PC-9 (cell line): ENCODE data around the gene UBA1. TPM values are rescaled to one million over a fixed set of nuclear protein-coding genes. Genes with fewer than 3 reads are reported as not detected.
"Not testable (repeated sequence)": the region's sequence is repeated elsewhere in the genome, so short reads cannot be mapped to it uniquely, and the experiment has no call there.

Experiments
- BruUV-seq: library from RNA; stranded (reverse); fragments of 400-500 nt; replicated peaks from 2 replicates; lab custom pipeline; 2021; lab: Mats Ljungman, UMichigan
- CTCF ChIA-PET: fragments of 300-600 bp; sonication (Branson Sonifier 250); formaldehyde crosslinking; loops from one replicate; lab custom pipeline; 2022; ENCODE audit warnings: antibody characterized with exemption; lab: Charles Lee
- POLR2A ChIA-PET: fragments of 300-600 bp; sonication (Branson Sonifier 250); formaldehyde crosslinking; loops from one replicate; lab custom pipeline; 2022; ENCODE audit warnings: antibody characterized with exemption; ENCODE audit not compliant: unreplicated experiment; lab: Charles Lee
- DNase-seq, 2 experiments: peaks; one replicate each; pipeline versions ENCODE4 v3.0.0 to v3.0.0-alpha.2; 2015 to 2022; ENCODE audit warnings: mixed read lengths in 1 of 2
- H2AFZ ChIP-seq: fragments of 200-600 bp; sonication (generic); 2 replicates; pipeline ENCODE4 v1.8.1; 2017; ENCODE audit warnings: antibody characterized with exemption
- H3F3A ChIP-seq: fragments of 200-600 bp; sonication (generic); 2 replicates; pipeline ENCODE4 v1.8.1; 2017; ENCODE audit warnings: antibody characterized with exemption, mild to moderate bottlenecking, low read depth; ENCODE audit not compliant: insufficient read depth
- H3K27ac ChIP-seq: fragments of 200-600 bp; sonication (generic); 2 replicates; pipeline ENCODE4 v1.6.1; 2016; ENCODE audit warnings: mixed run types
- H3K27me3 ChIP-seq: fragments of 200-600 bp; sonication (generic); 2 replicates; pipeline ENCODE4 v1.6.1; 2016; ENCODE audit warnings: low read depth, mixed run types; ENCODE audit not compliant: insufficient read depth
- H3K36me3 ChIP-seq: fragments of 200-600 bp; sonication (generic); 2 replicates; pipeline ENCODE4 v1.6.1; 2016; ENCODE audit warnings: low read depth, mixed run types
- H3K4me1 ChIP-seq: fragments of 200-600 bp; sonication (generic); replicated peaks from 2 replicates; pipeline ENCODE4 v1.6.1; 2016; ENCODE audit warnings: mixed run types; ENCODE audit not compliant: insufficient read depth
- H3K4me2 ChIP-seq: fragments of 200-600 bp; sonication (generic); 2 replicates; pipeline ENCODE4 v1.6.1; 2017; ENCODE audit warnings: mixed run types
- H3K4me3 ChIP-seq: fragments of 200-600 bp; sonication (generic); 2 replicates; pipeline ENCODE4 v1.6.1; 2016; ENCODE audit warnings: mixed run types
- H3K79me2 ChIP-seq: fragments of 200-600 bp; sonication (generic); 2 replicates; pipeline ENCODE4 v1.6.1; 2017; ENCODE audit warnings: low read depth, mixed run types
- H3K9me2 ChIP-seq: fragments of 200-600 bp; sonication (generic); 2 replicates; pipeline ENCODE4 v1.8.1; 2017; ENCODE audit warnings: mild to moderate bottlenecking; ENCODE audit not compliant: insufficient read depth
- H3K9me3 ChIP-seq: fragments of 200-600 bp; sonication (generic); 2 replicates; pipeline ENCODE4 v1.8.1; 2016; ENCODE audit warnings: low read depth; ENCODE audit not compliant: insufficient read depth
- H4K20me1 ChIP-seq: fragments of 200-600 bp; sonication (generic); 2 replicates; pipeline ENCODE4 v1.8.1; 2017; ENCODE audit not compliant: insufficient read depth
- CTCF ChIP-seq: fragments of 200-600 bp; sonication (generic); conservative IDR thresholded peaks from 2 replicates; pipeline ENCODE4 v1.6.1; 2017; ENCODE audit warnings: mixed run types, antibody characterized with exemption, mild to moderate bottlenecking, moderate library complexity
- EZH2 ChIP-seq: fragments of 200-600 bp; sonication (generic); IDR thresholded peaks from 2 replicates; pipeline ENCODE4 v1.8.0; 2017; ENCODE audit warnings: antibody characterized with exemption, low read depth
- intact Hi-C: fragments of 100-400 bp; cut with micrococcal nuclease; formaldehyde crosslinking; loops from one replicate; pipeline ENCODE4 v1.10.0; 2022; ENCODE audit not compliant: unreplicated experiment
- total RNA-seq: library from RNA; stranded (reverse); gene quantifications from 2 replicates; pipeline ENCODE4 v1.2.3, GENCODE V29; 2021

The UBA1 gene
- total RNA-seq, 1 experiment from 2014 or later = 126 TPM

- Histone ChIP-seq H3K36me3 (no peaks in the 10 kb centered on the region), H2AFZ (no peak overlapping the region), H4K20me1 (no peaks in the 10 kb centered on the region), H3K79me2 (no peaks in the 10 kb centered on the region), H3K4me2 (no peak overlapping the region), H3K27ac (no peak overlapping the region), H3K9me2 (no peaks in the 10 kb centered on the region), H3K4me3 (no peak overlapping the region), H3K4me1 (no peaks in the 10 kb centered on the region), H3K27me3 (no peaks in the 10 kb centered on the region), H3K9me3 (no peaks in the 10 kb centered on the region), H3F3A (no peaks in the 10 kb centered on the region)
- no TSS peak for BruUV-seq
- ChIA-PET CTCF (no interaction called here), POLR2A (no interaction called here)
- DNase-seq = no peak
- intact Hi-C loops = no loop called here
- TF ChIP-seq EZH2 (no peak), CTCF (no peak)
These were observed 56.4 kb downstream of the UBA1 start for GRCh38 chrX:47250017-47250347.

- DNase-seq, H3K27ac ChIP-seq, POLR2A ChIA-PET, H3F3A ChIP-seq, H4K20me1 ChIP-seq, H3K4me3 ChIP-seq, BruUV-seq, CTCF ChIA-PET, H2AFZ ChIP-seq, H3K79me2 ChIP-seq, H3K4me1 ChIP-seq, intact Hi-C loops, H3K27me3 ChIP-seq, H3K36me3 ChIP-seq, H3K9me3 ChIP-seq, H3K4me2 ChIP-seq, H3K9me2 ChIP-seq: not testable (repeated sequence)
These were observed 64.0 kb downstream of the UBA1 start for GRCh38 chrX:47257620-47258019.

Other genes starting within 250 kb of the UBA1 start
- 0.33 TPM in 1 of 2 replicates, not detected in the other for gene RGN, start 115.4 kb upstream of the UBA1 start, total RNA-seq
- 58.2 and 61.9 TPM in 2 replicates for gene NDUFB11, start 49.1 kb upstream of the UBA1 start, total RNA-seq
- gene RBM10, start 48.6 kb upstream of the UBA1 start, total RNA-seq = 31.9 and 34.8 TPM in 2 replicates
- 67.7 and 82.1 TPM in 2 replicates for gene CDK16, start 24.9 kb downstream of the UBA1 start, total RNA-seq
- gene USP11, start 39.2 kb downstream of the UBA1 start, total RNA-seq = 25.3 and 30.9 TPM in 2 replicates
- not detected in 2 replicates for gene ZNF157, start 176.7 kb downstream of the UBA1 start, total RNA-seq